ENCODE results near the gene TMEM270. TPM values are rescaled to one million over a fixed set of nuclear protein-coding genes. Genes with fewer than 3 reads are reported as not detected.
"Not testable (repeated sequence)": the region's sequence is repeated elsewhere in the genome, so short reads cannot be mapped to it uniquely, and the experiment has no call there.

The TMEM270 gene
- total and polyA plus RNA-seq, 5 donors from 2014 or later: 0.34 TPM; not detected in 4

- H3K4me3 Mint-ChIP-seq: peak within 1 kb of the TSS; percentile 88 to 96 (median 90)
- peak within 1 kb of the TSS; percentile 51 for H3K27ac ChIP-seq (ENCODE audit: insufficient read depth, low read length, poor library complexity, severe bottlenecking)
- H3K27ac Mint-ChIP-seq: peak within 1 kb of the TSS; percentile 75 to 96 (median 91)
Observed at GRCh38 chr7:73842067-73842976, 18.6 kb upstream of the TMEM270 start, which contains the start of gene METTL27. TSS of gene METTL27 (minus strand) at chr7:73842516. CDS start at chr7:73842140, 376 bp downstream.

GRCh38 chr7:73844131-73844547 is 16.8 kb upstream of the TMEM270 start:
- Mint-ChIP-seq H3K27me3 (no peaks in the 10 kb centered on the region), H3K27ac (peak overlapping the region in 2 of 3 donors; percentile 9 to 22), H3K9me3 (no peaks in the 10 kb centered on the region), H3K36me3 (no peaks in the 10 kb centered on the region), H3K4me3 (peak overlapping the region; percentile 51 to 84 (median 80)), H3K4me1 (peaks cover 0 to 33% (median 19%) of the 10 kb centered on the region in 4 donors)
- H3K4me1 ChIP-seq (ENCODE audit: control insufficient read depth, insufficient read depth, low read length, poor library complexity, severe bottlenecking): peaks cover 12% of the 10 kb centered on the region
- H3K36me3 ChIP-seq (ENCODE audit: control insufficient read depth, insufficient read depth, low read length): no peaks in the 10 kb centered on the region
- H3K27me3 ChIP-seq (ENCODE audit: control insufficient read depth, insufficient read depth, low read length): no peaks in the 10 kb centered on the region
- no peaks in the 10 kb centered on the region for H3K9me3 ChIP-seq (ENCODE audit: control insufficient read depth in 2 of 2, low read length in 2 of 2)
- H3K4me3 ChIP-seq (ENCODE audit: low read depth, low read length): no peak overlapping the region
- H3K27ac ChIP-seq (ENCODE audit: insufficient read depth, low read length, poor library complexity, severe bottlenecking): no peak overlapping the region
- DNase-seq: peak in 1 of 3 donors; percentile 31
- no peak for ATAC-seq (ENCODE audit: low read depth in 2 of 2)

More at GRCh38 chr7:73842067-73842976, 18.6 kb upstream of the TMEM270 start, which contains the start of gene METTL27:
- ATAC-seq (ENCODE audit: low read depth in 2 of 2) (peak; percentile 98), DNase-seq (peak; percentile 84 to 94 (median 88))
- Histone ChIP-seq H3K36me3 (ENCODE audit: control insufficient read depth, insufficient read depth, low read length) (no peaks in the 10 kb centered on the region), H3K4me1 (ENCODE audit: control insufficient read depth, insufficient read depth, low read length, poor library complexity, severe bottlenecking) (peaks cover 9% of the 10 kb centered on the region), H3K27me3 (ENCODE audit: control insufficient read depth, insufficient read depth, low read length) (no peaks in the 10 kb centered on the region), H3K9me3 (ENCODE audit: control insufficient read depth in 2 of 2, low read length in 2 of 2) (no peaks in the 10 kb centered on the region), H3K4me3 (ENCODE audit: low read depth, low read length) (peak within 1 kb of the TSS; percentile 86)
- no peaks in the 10 kb centered on the region for H3K9me3 Mint-ChIP-seq
- peaks cover 0 to 28% (median 16%) of the 10 kb centered on the region in 4 donors for H3K4me1 Mint-ChIP-seq
- H3K27me3 Mint-ChIP-seq: no peaks in the 10 kb centered on the region
- no peaks in the 10 kb centered on the region for H3K36me3 Mint-ChIP-seq

GRCh38 chr7:73844848-73845460 is 16.0 kb upstream of the TMEM270 start:
- DNase-seq: no peak
- no peaks in the 10 kb centered on the region for H3K27me3 ChIP-seq (ENCODE audit: control insufficient read depth, insufficient read depth, low read length)
- no peak overlapping the region for H3K27ac ChIP-seq (ENCODE audit: insufficient read depth, low read length, poor library complexity, severe bottlenecking)
- H3K9me3 ChIP-seq (ENCODE audit: control insufficient read depth in 2 of 2, low read length in 2 of 2): no peaks in the 10 kb centered on the region
- Mint-ChIP-seq H3K36me3 (no peaks in the 10 kb centered on the region), H3K4me3 (peak overlapping the region in 2 of 4 donors; percentile 1 to 71), H3K4me1 (peaks cover 0 to 35% (median 22%) of the 10 kb centered on the region in 4 donors), H3K27ac (peak overlapping the region in 1 of 3 donors; percentile 33), H3K9me3 (no peaks in the 10 kb centered on the region), H3K27me3 (no peaks in the 10 kb centered on the region)
- H3K4me1 ChIP-seq (ENCODE audit: control insufficient read depth, insufficient read depth, low read length, poor library complexity, severe bottlenecking): peaks cover 20% of the 10 kb centered on the region
- no peak for ATAC-seq (ENCODE audit: low read depth in 2 of 2)
- no peaks in the 10 kb centered on the region for H3K36me3 ChIP-seq (ENCODE audit: control insufficient read depth, insufficient read depth, low read length)
- H3K4me3 ChIP-seq (ENCODE audit: low read depth, low read length): no peak overlapping the region

GRCh38 chr7:73845701-73846195 is 15.2 kb upstream of the TMEM270 start:
- ATAC-seq (ENCODE audit: low read depth in 2 of 2); H3K36me3 ChIP-seq (ENCODE audit: control insufficient read depth, insufficient read depth, low read length); H3K4me3 ChIP-seq (ENCODE audit: low read depth, low read length); H3K36me3 Mint-ChIP-seq; H3K9me3 Mint-ChIP-seq; H3K27ac ChIP-seq (ENCODE audit: insufficient read depth, low read length, poor library complexity, severe bottlenecking); H3K27me3 ChIP-seq (ENCODE audit: control insufficient read depth, insufficient read depth, low read length); H3K9me3 ChIP-seq (ENCODE audit: control insufficient read depth in 2 of 2, low read length in 2 of 2); H3K27me3 Mint-ChIP-seq: not testable (repeated sequence)
- DNase-seq: peak in 1 of 3 donors; percentile 44
- Mint-ChIP-seq H3K27ac (peak overlapping the region in 1 of 3 donors; percentile 53), H3K4me3 (peak overlapping the region in 1 of 4 donors; percentile 71), H3K4me1 (peaks cover 0 to 38% (median 23%) of the 10 kb centered on the region in 4 donors)
- peaks cover 28% of the 10 kb centered on the region for H3K4me1 ChIP-seq (ENCODE audit: control insufficient read depth, insufficient read depth, low read length, poor library complexity, severe bottlenecking)

GRCh38 chr7:73847941-73848723 is 12.8 kb upstream of the TMEM270 start:
- Histone ChIP-seq H3K27me3 (ENCODE audit: control insufficient read depth, insufficient read depth, low read length) (no peaks in the 10 kb centered on the region), H3K4me3 (ENCODE audit: low read depth, low read length) (no peak overlapping the region), H3K36me3 (ENCODE audit: control insufficient read depth, insufficient read depth, low read length) (no peaks in the 10 kb centered on the region), H3K4me1 (ENCODE audit: control insufficient read depth, insufficient read depth, low read length, poor library complexity, severe bottlenecking) (peaks cover 37% of the 10 kb centered on the region), H3K27ac (ENCODE audit: insufficient read depth, low read length, poor library complexity, severe bottlenecking) (no peak overlapping the region), H3K9me3 (ENCODE audit: control insufficient read depth in 2 of 2, low read length in 2 of 2) (no peaks in the 10 kb centered on the region)
- Mint-ChIP-seq H3K4me3 (peak overlapping the region in 2 of 4 donors; percentile 10 to 34), H3K27me3 (no peaks in the 10 kb centered on the region), H3K27ac (peak overlapping the region in 1 of 3 donors; percentile 92), H3K4me1 (peaks cover 5 to 50% (median 31%) of the 10 kb centered on the region in 4 donors), H3K9me3 (no peaks in the 10 kb centered on the region), H3K36me3 (no peaks in the 10 kb centered on the region)
- no peak for ATAC-seq (ENCODE audit: low read depth in 2 of 2)
- DNase-seq: no peak

GRCh38 chr7:73850781-73851207 is 10.2 kb upstream of the TMEM270 start:
- peak overlapping the region; percentile 88 to 96 (median 92) for H3K27ac Mint-ChIP-seq
- H3K4me1 ChIP-seq (ENCODE audit: control insufficient read depth, insufficient read depth, low read length, poor library complexity, severe bottlenecking): peaks cover 42% of the 10 kb centered on the region
- H3K9me3 ChIP-seq (ENCODE audit: control insufficient read depth in 2 of 2, low read length in 2 of 2): no peaks in the 10 kb centered on the region
- no peaks in the 10 kb centered on the region for H3K27me3 Mint-ChIP-seq
- peak overlapping the region; percentile 42 for H3K4me3 ChIP-seq (ENCODE audit: low read depth, low read length)
- H3K4me1 Mint-ChIP-seq: peaks cover 5 to 40% (median 23%) of the 10 kb centered on the region in 4 donors
- DNase-seq: peak in 2 of 3 donors; percentile 11 to 60
- no peaks in the 10 kb centered on the region for H3K27me3 ChIP-seq (ENCODE audit: control insufficient read depth, insufficient read depth, low read length)
- H3K27ac ChIP-seq (ENCODE audit: insufficient read depth, low read length, poor library complexity, severe bottlenecking): peak overlapping the region; percentile 73
- H3K4me3 Mint-ChIP-seq: peak overlapping the region; percentile 31 to 70 (median 52)
- ATAC-seq (ENCODE audit: low read depth in 2 of 2): peak in 1 of 2 donors; percentile 6
- no peaks in the 10 kb centered on the region for H3K9me3 Mint-ChIP-seq
- H3K36me3 ChIP-seq (ENCODE audit: control insufficient read depth, insufficient read depth, low read length): no peaks in the 10 kb centered on the region
- no peaks in the 10 kb centered on the region for H3K36me3 Mint-ChIP-seq
